Erythroblast (primary cell): Measurements from ENCODE around the gene BCAM.

Source experiments
- GATA1 ChIP-seq: IDR thresholded peaks from 2 replicates; pipeline ENCODE4 v1.6.1; 2011; ENCODE audit warnings: low read depth, mild to moderate bottlenecking, control low read depth, low read length, moderate library complexity
- POLR2A ChIP-seq: IDR thresholded peaks from 2 replicates; pipeline ENCODE4 v1.6.1; 2011; ENCODE audit warnings: mild to moderate bottlenecking, low read length

- no peak for TF ChIP-seq POLR2A
- TF ChIP-seq GATA1 = no peak
These were observed 2.2 kb downstream of the BCAM start for GRCh38 chr19:44811122-44811419.
